Suprapubic skin (tissue), 4 donors: ENCODE results near the gene ZNF549. TPM values are rescaled to one million over a fixed set of nuclear protein-coding genes. Genes with fewer than 3 reads are reported as not detected.
A peak's percentile ranks its signal among the peaks of the same experiment; 100 is the strongest.
"Not testable (repeated sequence)": the region's sequence is repeated elsewhere in the genome, so short reads cannot be mapped to it uniquely, and the experiment has no call there.

Experiments used
- DNase-seq, 2 donors: peaks; one replicate each; pipeline ENCODE4 v3.0.0-alpha.2; 2019; ENCODE audit warnings: low spot score in 2 of 2
- H3K27ac ChIP-seq: fragments of 200-600 bp; sonication (generic); one replicate; pipeline ENCODE4 v1.5.1; 2019
- H3K27me3 ChIP-seq: fragments of 200-600 bp; sonication (generic); one replicate; pipeline ENCODE4 v1.5.1; 2019
- H3K36me3 ChIP-seq: fragments of 200-600 bp; sonication (generic); one replicate; pipeline ENCODE4 v1.5.1; 2019
- H3K4me1 ChIP-seq: fragments of 200-600 bp; sonication (generic); one replicate; pipeline ENCODE4 v1.5.1; 2019
- H3K4me3 ChIP-seq: fragments of 200-600 bp; sonication (generic); one replicate; pipeline ENCODE4 v1.5.1; 2019; ENCODE audit warnings: mild to moderate bottlenecking
- H3K9me3 ChIP-seq: fragments of 200-600 bp; sonication (generic); one replicate; pipeline ENCODE4 v1.5.1; 2019
- EP300 ChIP-seq: sonication (generic); formaldehyde crosslinking; IDR thresholded peaks from one replicate; pipeline ENCODE4 v1.6.1; 2017; ENCODE audit warnings: antibody characterized with exemption
- POLR2A ChIP-seq, 2 donors: fragments of 450-650 bp; IDR thresholded peaks; one replicate each; pipeline ENCODE4 v1.6.1; 2017; ENCODE audit warnings: antibody characterized with exemption in 2 of 2, mild to moderate bottlenecking in 2 of 2, moderate library complexity in 2 of 2
- POLR2AphosphoS5 ChIP-seq, 3 donors: sonication (generic); formaldehyde crosslinking; IDR thresholded peaks; one replicate each; pipeline ENCODE4 v1.6.1; 2017; ENCODE audit warnings: antibody characterized with exemption in 3 of 3
- WGBS: methylation state at CpG from one replicate; pipeline ENCODE4 v1.1.5; 2018; 5-methylcytosine and 5-hydroxymethylcytosine counted together
- total RNA-seq, 4 donors: library from RNA; depleted of rRNA; stranded (reverse); fragments of >200 nt; gene quantifications; one replicate each; pipeline ENCODE4 v1.1.0, GENCODE V29; 2016
- TF ChIP-seq, protein P1 (sequence below), 2 donors: fragments of 200-600 bp in 1 of 2; fragments of 450-650 bp in 1 of 2; sonication (generic) in 1 of 2; IDR thresholded peaks; one replicate each; pipeline ENCODE4 v1.5.1; 2016 to 2019; ENCODE audit warnings: antibody characterized with exemption in 2 of 2, mild to moderate bottlenecking in 1 of 2, moderate library complexity in 1 of 2

ZNF549 gene
- 1 to 10 TPM; 3.4 to 9.5 (median 4.9) TPM for total RNA-seq

DNA sequence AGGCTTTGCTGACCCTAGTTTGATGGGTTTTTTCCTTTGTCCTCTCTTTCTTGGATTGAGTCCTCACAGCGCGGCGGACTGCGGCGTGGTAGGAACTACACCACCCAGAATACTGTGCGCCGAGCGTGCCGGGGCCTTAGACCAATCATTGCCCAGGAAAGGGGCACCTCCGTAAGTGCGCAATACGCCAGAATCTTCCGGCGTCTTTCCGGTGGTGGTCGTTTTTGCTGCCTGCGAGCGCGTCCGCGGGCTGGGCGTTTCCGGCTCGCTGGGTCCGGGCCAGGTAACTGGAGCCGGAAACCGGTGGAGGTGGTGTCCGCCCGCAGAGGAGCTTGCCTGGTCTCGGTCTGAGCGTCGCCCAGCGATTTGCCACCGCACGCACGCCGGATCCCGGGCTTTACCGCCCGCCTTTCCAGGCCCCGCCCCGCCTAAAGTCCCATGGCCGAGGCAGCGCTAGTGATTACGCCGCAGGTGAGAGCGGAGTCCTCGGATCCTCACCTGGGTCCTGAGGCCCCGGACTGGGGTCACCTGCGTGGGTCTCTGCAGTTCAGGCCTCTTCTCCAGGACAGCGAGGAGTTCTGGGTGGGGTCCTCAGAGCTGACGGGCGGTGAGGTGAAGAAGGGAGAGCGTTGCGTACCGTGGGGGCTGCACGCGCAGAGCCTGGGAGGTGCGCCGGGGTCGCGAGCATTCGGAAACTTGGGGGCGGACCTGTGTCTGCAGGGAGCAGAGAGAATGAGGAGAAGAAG is at the start of gene ZNF549:
ZNF549 (plus strand) TSS at position 221 of the 746 bp plus-strand sequence; CDS start at position 439, 218 bp downstream.
- Histone ChIP-seq H3K27me3 (no peaks in the 10 kb centered on the region), H3K9me3 (peaks cover 19% of the 10 kb centered on the region), H3K27ac (peak within 1 kb of the TSS; percentile 79), H3K4me1 (peaks cover 16% of the 10 kb centered on the region), H3K4me3 (peak within 1 kb of the TSS; percentile 93), H3K36me3 (peaks cover 18% of the 10 kb centered on the region)
- TF ChIP-seq POLR2AphosphoS5 (IDR thresholded peaks at IDR 0.05) (peak in 2 of 3 donors; percentile 51 to 64), EP300 (no peak), POLR2A (IDR thresholded peaks at IDR 0.05) (no peak)
- TF ChIP-seq, protein P1, sequence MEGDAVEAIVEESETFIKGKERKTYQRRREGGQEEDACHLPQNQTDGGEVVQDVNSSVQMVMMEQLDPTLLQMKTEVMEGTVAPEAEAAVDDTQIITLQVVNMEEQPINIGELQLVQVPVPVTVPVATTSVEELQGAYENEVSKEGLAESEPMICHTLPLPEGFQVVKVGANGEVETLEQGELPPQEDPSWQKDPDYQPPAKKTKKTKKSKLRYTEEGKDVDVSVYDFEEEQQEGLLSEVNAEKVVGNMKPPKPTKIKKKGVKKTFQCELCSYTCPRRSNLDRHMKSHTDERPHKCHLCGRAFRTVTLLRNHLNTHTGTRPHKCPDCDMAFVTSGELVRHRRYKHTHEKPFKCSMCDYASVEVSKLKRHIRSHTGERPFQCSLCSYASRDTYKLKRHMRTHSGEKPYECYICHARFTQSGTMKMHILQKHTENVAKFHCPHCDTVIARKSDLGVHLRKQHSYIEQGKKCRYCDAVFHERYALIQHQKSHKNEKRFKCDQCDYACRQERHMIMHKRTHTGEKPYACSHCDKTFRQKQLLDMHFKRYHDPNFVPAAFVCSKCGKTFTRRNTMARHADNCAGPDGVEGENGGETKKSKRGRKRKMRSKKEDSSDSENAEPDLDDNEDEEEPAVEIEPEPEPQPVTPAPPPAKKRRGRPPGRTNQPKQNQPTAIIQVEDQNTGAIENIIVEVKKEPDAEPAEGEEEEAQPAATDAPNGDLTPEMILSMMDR (IDR thresholded peaks at IDR 0.05) = no peak
- 4% methylated on average over 37 of the region's 64 CpGs for WGBS
- peak; percentile 92 to 93 for DNase-seq

DNA sequence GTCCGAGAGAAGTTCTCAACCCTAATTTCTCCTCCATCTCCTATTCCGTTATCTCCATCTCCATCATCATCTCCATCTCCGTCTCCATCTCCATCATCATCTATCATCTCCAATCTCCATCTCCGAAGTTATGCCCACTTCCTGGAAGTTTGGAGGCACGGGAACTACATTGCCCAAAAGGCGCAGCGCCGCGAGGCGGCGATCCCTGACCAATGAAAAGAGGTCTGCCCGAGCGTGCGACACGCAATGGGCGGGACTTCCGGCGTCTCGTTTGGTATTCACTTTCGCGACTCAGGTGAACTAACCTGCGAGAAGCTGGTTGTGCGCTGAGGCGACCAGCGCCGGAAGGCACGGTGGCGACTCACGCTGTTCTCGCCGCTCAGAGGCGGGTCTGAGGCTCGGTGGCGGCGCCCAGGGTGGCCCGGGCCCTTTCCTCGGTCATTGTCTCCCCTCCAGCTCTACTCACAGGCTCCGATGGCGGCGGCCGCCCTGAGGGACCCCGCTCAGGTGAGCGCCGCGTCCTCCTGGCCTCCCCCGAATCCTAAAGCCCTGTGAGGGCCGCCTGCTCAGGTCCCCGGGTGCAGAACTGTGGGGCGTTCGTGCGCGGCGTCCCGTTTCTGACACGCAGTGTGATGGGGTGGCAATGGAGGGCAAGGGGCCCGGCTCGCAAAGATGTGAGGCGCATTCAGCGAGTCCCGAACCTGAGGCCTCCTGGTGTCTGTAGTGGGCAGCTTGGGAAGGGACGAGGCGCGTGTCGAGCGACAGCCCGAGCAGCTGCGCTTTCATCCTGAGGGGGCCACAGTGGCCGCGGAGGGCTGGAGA is 39.5 kb upstream of the ZNF549 start, which contains the start of gene ZNF419:
ZNF419 (plus strand) TSS at position 274 of the 822 bp plus-strand sequence; CDS start at position 475, 201 bp downstream.
- 1% methylated on average over 32 of the region's 69 CpGs for WGBS

DNA sequence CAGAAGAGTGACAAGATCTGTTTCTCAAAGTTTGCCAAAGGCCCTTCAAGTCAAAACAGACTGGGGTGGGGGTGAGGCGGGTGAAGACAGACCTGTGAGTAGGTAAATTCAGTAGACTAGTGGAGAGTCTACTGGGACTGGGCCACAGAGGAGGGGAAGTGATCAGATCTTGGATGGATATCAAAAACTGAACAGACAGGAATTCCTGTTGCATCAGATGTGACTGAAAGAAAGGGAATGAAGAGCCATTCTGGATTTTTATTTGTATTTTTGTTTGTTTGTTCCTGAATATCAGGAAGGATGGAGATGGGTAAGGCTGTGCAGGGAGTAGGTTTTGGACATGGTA is 38.9 kb upstream of the ZNF549 start:
- 0% methylated on average over 1 of the region's 1 CpG for WGBS
- Histone ChIP-seq H3K4me3 (peak overlapping the region; percentile 71), H3K36me3 (peaks cover 30% of the 10 kb centered on the region)
- not testable (repeated sequence) for DNase-seq, H3K4me1 ChIP-seq, H3K27ac ChIP-seq, H3K27me3 ChIP-seq, H3K9me3 ChIP-seq

More for the DNA sequence above, 39.5 kb upstream of the ZNF549 start, which contains the start of gene ZNF419:
- TF ChIP-seq POLR2A (IDR thresholded peaks at IDR 0.05) (peak in 1 of 2 donors; percentile 15), POLR2AphosphoS5 (IDR thresholded peaks at IDR 0.05) (peak in 2 of 3 donors; percentile 41 to 60)
- TF ChIP-seq, protein P1 (IDR thresholded peaks at IDR 0.05) = peak in 1 of 2 donors; percentile 6
- H3K4me3 ChIP-seq = peak within 1 kb of the TSS; percentile 71
- H3K36me3 ChIP-seq = peaks cover 24% of the 10 kb centered on the region
- H3K9me3 ChIP-seq, H3K4me1 ChIP-seq, H3K27me3 ChIP-seq: not testable (repeated sequence)
- peak; percentile 94 to 96 for DNase-seq
- H3K27ac ChIP-seq = peak within 1 kb of the TSS; percentile 82

DNA sequence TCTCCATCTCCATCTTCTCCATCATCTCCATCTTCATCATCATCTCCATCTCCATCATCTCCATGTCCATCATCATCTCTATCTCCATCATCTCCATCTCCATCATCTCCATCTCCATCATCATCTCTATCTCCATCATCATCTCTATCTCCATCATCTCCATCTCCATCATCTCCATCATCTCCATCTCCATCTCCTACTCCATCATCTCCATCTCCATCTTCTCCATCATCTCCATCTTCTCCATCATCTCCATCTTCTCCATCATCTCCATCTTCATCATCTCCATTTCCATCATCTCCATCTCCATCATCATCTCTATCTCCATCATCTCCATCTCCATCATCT is 27.9 kb upstream of the ZNF549 start:
- H3K36me3 ChIP-seq, H3K27ac ChIP-seq: not testable (repeated sequence)

DNA sequence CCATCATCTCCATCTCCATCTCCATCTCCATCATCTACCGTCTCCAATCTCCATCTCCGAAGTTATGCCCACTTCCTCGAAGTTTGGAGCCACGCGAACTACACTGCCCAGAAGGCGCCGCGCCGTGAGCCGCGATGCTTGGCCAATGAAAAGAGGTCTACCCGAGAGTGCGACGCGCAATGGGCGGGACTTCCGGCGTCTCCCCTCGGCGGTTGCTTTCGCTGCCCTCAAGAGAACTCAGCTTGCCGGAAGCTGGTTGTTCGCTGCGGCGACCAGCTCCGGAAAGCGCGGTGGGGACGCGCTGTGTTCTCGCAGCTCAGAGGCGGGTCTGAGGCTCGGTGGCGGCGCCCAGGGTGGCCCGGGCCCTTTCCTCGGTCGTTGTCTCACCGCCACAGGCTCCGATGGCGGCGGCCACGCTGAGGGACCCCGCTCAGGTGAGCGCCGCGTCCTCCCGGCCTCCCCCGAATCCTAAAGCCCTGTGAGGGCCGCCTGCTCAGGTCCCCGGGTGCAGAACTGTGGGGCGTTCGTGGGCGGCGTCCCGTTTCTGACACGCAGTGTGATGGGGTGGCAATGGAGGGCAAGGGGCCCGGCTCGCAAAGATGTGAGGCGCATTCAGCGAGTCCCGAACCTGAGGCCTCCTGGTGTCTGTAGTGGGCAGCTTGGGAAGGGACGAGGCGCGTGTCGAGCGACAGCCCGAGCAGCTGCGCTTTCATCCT is 27.3 kb upstream of the ZNF549 start, which contains the start of gene ZNF773:
ZNF773 (plus strand) TSS at position 259 of the 716 bp plus-strand sequence; CDS start at position 402, 143 bp downstream.
- H3K27me3 ChIP-seq, H3K9me3 ChIP-seq: not testable (repeated sequence)
- DNase-seq = peak; percentile 97

More for the DNA sequence above, 27.9 kb upstream of the ZNF549 start:
- H3K4me1 ChIP-seq, H3K27me3 ChIP-seq, DNase-seq, H3K9me3 ChIP-seq: not testable (repeated sequence)
- peak overlapping the region; percentile 77 for H3K4me3 ChIP-seq

DNA sequence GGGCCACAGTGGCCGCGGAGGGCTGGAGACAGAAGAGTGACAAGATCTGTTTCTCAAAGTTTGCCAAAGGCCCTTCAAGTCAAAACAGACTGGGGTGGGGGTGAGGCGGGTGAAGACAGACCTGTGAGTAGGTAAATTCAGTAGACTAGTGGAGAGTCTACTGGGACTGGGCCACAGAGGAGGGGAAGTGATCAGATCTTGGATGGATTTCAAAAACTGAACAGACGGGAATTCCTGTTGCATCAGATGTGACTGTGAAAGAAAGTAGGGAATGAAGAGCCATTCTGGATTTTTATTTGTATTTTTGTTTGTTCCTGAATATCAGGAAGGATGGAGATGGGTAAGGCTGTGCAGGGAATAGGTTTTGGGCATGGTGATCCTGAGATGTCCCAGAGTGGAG is 26.8 kb upstream of the ZNF549 start:
- 4% methylated on average over 2 of the region's 4 CpGs for WGBS
- DNase-seq, H3K27ac ChIP-seq: not testable (repeated sequence)

More for the DNA sequence above, 27.3 kb upstream of the ZNF549 start, which contains the start of gene ZNF773:
- Histone ChIP-seq H3K36me3 (peaks cover 11% of the 10 kb centered on the region), H3K4me3 (peak within 1 kb of the TSS; percentile 77), H3K27ac (peak within 1 kb of the TSS; percentile 92)
- WGBS = 3% methylated on average over 47 of the region's 69 CpGs
- TF ChIP-seq POLR2AphosphoS5 (IDR thresholded peaks at IDR 0.05) (peak in 2 of 3 donors; percentile 56 to 88), POLR2A (IDR thresholded peaks at IDR 0.05) (peak in 1 of 2 donors; percentile 61)
- not testable (repeated sequence) for H3K4me1 ChIP-seq

More for the DNA sequence above, 26.8 kb upstream of the ZNF549 start:
- not testable (repeated sequence) for H3K9me3 ChIP-seq, H3K27me3 ChIP-seq, H3K4me1 ChIP-seq
- Histone ChIP-seq H3K4me3 (peak overlapping the region; percentile 77), H3K36me3 (peaks cover 16% of the 10 kb centered on the region)
